Endothelial cell of umbilical vein (primary cell): ENCODE data around the gene RBMS3.

Experiments used
- CTCF ChIP-seq, 2 donors: IDR thresholded peaks; 1 replicate in 1 of 2; 2 replicates in 1 of 2; pipeline ENCODE4 v1.5.1; 2011; ENCODE audit warnings: low read length in 2 of 2, mild to moderate bottlenecking in 2 of 2, moderate library complexity in 2 of 2, control low read depth in 1 of 2, inconsistent platforms in 1 of 2, low read depth in 1 of 2; ENCODE audit not compliant: insufficient read depth in 1 of 2; ENCODE audit errors: extremely low read depth in 1 of 2
- EZH2 ChIP-seq: IDR thresholded peaks from 2 replicates; pipeline ENCODE4 v1.6.1; 2012; ENCODE audit warnings: borderline replicate concordance, low read depth, mild to moderate bottlenecking, moderate library complexity, low read length, inconsistent platforms; ENCODE audit not compliant: severe bottlenecking
- FOS ChIP-seq: IDR thresholded peaks from 2 replicates; pipeline ENCODE4 v1.6.1; 2011; ENCODE audit warnings: mild to moderate bottlenecking, low read length, moderate library complexity, borderline replicate concordance; ENCODE audit not compliant: insufficient read depth
- MAX ChIP-seq: IDR thresholded peaks from 2 replicates; pipeline ENCODE4 v1.6.1; 2011; ENCODE audit not compliant: insufficient read depth, insufficient read length
- MYC ChIP-seq: IDR thresholded peaks from one replicate; pipeline ENCODE4 v1.6.1; 2011; ENCODE audit warnings: mild to moderate bottlenecking, low read depth, low read length
- POLR2A ChIP-seq: IDR thresholded peaks from 2 replicates; pipeline ENCODE4 v1.6.1; 2012; ENCODE audit warnings: low read depth, mild to moderate bottlenecking, control low read depth, low read length
- POLR2AphosphoS5 ChIP-seq: IDR thresholded peaks from 2 replicates; pipeline ENCODE4 v1.6.1; 2012; ENCODE audit warnings: low read depth, mild to moderate bottlenecking, control low read depth, low read length, moderate library complexity; ENCODE audit not compliant: insufficient read depth

DNA sequence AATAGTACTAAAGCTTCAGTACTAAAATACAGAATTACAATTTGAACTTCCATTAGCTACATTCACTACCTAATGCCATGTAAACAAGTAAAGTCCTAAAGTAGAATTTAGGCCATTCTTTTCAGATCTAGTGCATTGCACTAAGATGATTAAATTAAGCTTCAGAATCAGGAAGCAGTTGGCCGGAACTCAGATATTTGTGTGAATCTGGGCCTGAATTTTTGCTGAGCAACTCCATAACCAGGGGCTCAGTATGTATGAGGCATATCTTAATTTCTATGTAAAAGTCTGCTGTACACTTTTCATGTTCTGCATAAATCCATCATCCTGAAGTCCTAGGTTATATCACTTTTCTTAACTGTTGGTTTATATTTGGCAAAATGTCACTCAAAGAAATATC lies 246.4 kb downstream of the RBMS3 start:
- TF ChIP-seq CTCF (IDR thresholded peaks at IDR 0.05; ENCODE audit: extremely low read depth in 1 of 2, insufficient read depth in 1 of 2, low read depth in 1 of 2, low read length in 2 of 2) (no peak), POLR2A (no peak), EZH2 (no peak), MYC (no peak), POLR2AphosphoS5 (no peak), MAX (no peak), FOS (no peak)
